ENCODE measurements around the gene MRPL39.

The MRPL39 gene

GRCh38 chr21:25568246-25568645, 39.0 kb downstream of the MRPL39 start:
- DNase-seq (ENCODE audit: low read depth in 2 of 2), result no peak

- DNase-seq (ENCODE audit: low read depth in 2 of 2), result no peak
Measured at GRCh38 chr21:25567472-25567871, 39.8 kb downstream of the MRPL39 start.

GRCh38 chr21:25566645-25567044, 40.6 kb downstream of the MRPL39 start:
- no peak for DNase-seq (ENCODE audit: low read depth in 2 of 2)

- DNase-seq (ENCODE audit: low read depth in 2 of 2), result no peak
Measured at GRCh38 chr21:25565272-25566211, 41.7 kb downstream of the MRPL39 start.

GRCh38 chr21:25564349-25564948, 42.8 kb downstream of the MRPL39 start:
- DNase-seq (ENCODE audit: low read depth in 2 of 2), result no peak

- DNase-seq (ENCODE audit: low read depth in 2 of 2), result no peak
Measured at GRCh38 chr21:25563361-25564116, 43.7 kb downstream of the MRPL39 start.

GRCh38 chr21:25562660-25563059, 44.6 kb downstream of the MRPL39 start:
- DNase-seq (ENCODE audit: low read depth in 2 of 2), result no peak

GRCh38 chr21:25561668-25562641, 45.3 kb downstream of the MRPL39 start:
- DNase-seq (ENCODE audit: low read depth in 2 of 2), result peak; percentile 23 to 80

GRCh38 chr21:25560891-25561290, 46.4 kb downstream of the MRPL39 start:
- no peak for DNase-seq (ENCODE audit: low read depth in 2 of 2)

- DNase-seq (ENCODE audit: low read depth in 2 of 2), result no peak
Measured at GRCh38 chr21:25560271-25560685, 47.0 kb downstream of the MRPL39 start.

- DNase-seq (ENCODE audit: low read depth in 2 of 2), result no peak
Measured at GRCh38 chr21:25559746-25560145, 47.5 kb downstream of the MRPL39 start.

- DNase-seq (ENCODE audit: low read depth in 2 of 2), result no peak
Measured at GRCh38 chr21:25558123-25558522, 49.2 kb downstream of the MRPL39 start.

GRCh38 chr21:25557180-25557579, 50.1 kb downstream of the MRPL39 start:
- no peak for DNase-seq (ENCODE audit: low read depth in 2 of 2)

GRCh38 chr21:25556091-25556490, 51.2 kb downstream of the MRPL39 start:
- no peak for DNase-seq (ENCODE audit: low read depth in 2 of 2)

GRCh38 chr21:25555492-25555891, 51.8 kb downstream of the MRPL39 start:
- DNase-seq (ENCODE audit: low read depth in 2 of 2), result no peak

- DNase-seq (ENCODE audit: low read depth in 2 of 2), result no peak
Measured at GRCh38 chr21:25552856-25553255, 54.4 kb downstream of the MRPL39 start.

- no peak for DNase-seq (ENCODE audit: low read depth in 2 of 2)
Measured at GRCh38 chr21:25551569-25551968, 55.7 kb downstream of the MRPL39 start.

- DNase-seq (ENCODE audit: low read depth in 2 of 2), result no peak
Measured at GRCh38 chr21:25550352-25551120, 56.7 kb downstream of the MRPL39 start.

GRCh38 chr21:25541042-25541441, 66.2 kb downstream of the MRPL39 start:
- DNase-seq (ENCODE audit: low read depth in 2 of 2), result no peak

- no peak for DNase-seq (ENCODE audit: low read depth in 2 of 2)
Measured at GRCh38 chr21:25539606-25540005, 67.7 kb downstream of the MRPL39 start.
